GM15510 (cell line): Measurements from ENCODE around the gene TSKS.

Experiments
- POLR2A ChIP-seq: IDR thresholded peaks from 3 replicates; pipeline ENCODE4 v1.6.1; 2011; ENCODE audit warnings: borderline replicate concordance; ENCODE audit not compliant: insufficient read length; ENCODE audit errors: extremely low read depth

The TSKS gene

GRCh38 chr19:49761625-49762311 is 1.3 kb downstream of the TSKS start:
- no peak for TF ChIP-seq POLR2A

DNA sequence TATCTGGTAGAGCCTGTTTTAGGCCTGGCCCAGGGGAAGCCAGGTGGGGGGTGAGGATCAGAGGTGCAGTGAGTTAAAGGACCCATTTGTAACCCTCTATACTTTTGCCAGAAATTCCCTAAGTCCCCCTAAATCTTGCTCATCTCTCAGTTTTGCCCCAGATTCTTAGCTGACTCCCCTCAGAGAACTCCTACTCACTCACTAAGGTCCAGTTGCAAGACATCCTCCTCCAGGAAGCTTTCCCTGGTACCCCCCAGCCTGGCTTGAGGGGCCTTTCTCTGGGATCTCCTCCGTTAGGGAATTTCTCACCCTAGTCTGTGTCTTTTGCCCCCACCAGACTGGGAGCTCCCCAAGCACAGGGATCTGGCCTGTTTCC is 1.9 kb downstream of the TSKS start:
- no peak for TF ChIP-seq POLR2A

DNA sequence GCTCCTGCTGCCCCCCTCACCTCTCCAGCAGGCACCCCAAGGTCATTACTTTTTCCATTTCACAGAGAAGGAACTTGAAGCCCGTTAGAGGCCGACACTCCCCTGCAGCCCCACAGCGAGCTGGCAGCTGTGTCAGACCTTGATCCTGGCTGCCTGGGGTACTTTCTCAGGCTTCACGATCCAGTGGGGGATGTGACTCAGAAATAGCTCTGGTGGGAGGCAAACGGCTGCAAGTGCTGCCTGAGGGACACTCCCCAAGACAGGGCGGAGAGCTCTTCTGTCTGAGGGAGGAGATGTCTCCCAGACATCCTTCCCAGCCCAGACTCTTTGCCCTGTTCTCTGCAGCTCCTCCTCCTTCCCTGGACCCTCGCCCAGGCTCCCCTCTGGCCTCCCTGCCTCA is 4.8 kb downstream of the TSKS start:
- no peak for TF ChIP-seq POLR2A

GRCh38 chr19:49755956-49756355 is 7.2 kb downstream of the TSKS start:
- TF ChIP-seq POLR2A = no peak

- TF ChIP-seq POLR2A = no peak
Measured at GRCh38 chr19:49752701-49753100, 10.4 kb downstream of the TSKS start.

- TF ChIP-seq POLR2A = no peak
Measured at GRCh38 chr19:49749771-49750170, 13.3 kb downstream of the TSKS start.

DNA sequence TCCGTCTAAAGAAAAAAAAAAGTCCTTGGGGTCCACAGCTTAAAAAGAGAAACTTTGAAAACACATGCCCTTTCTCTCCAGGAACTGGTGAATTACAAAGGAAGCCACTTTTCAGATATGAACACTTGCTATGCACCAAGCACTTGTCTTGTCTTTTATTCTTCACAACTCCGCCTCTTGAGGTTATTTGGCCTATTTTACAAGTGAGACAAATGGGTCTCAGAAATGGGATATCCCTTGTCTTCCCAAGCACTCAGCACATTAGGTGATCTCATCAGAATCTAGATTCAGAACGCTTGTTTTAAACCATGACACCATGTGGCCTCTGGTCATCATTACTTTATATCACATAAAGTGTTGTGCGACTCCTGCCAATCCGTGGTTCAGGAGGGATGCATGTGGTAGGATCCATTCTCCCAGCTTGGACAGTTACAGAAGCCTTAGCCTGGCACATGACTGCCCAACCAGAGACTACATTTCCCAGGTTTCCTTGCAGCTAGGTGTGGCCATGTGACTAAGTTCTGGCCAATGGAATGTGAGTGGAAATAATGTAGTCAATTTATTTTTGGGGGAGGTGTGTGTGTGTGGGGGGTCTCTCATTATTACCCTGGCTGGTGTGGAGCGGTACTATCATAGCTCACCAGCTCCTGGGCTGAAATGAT is 13.9 kb downstream of the TSKS start:
- no peak for TF ChIP-seq POLR2A

DNA sequence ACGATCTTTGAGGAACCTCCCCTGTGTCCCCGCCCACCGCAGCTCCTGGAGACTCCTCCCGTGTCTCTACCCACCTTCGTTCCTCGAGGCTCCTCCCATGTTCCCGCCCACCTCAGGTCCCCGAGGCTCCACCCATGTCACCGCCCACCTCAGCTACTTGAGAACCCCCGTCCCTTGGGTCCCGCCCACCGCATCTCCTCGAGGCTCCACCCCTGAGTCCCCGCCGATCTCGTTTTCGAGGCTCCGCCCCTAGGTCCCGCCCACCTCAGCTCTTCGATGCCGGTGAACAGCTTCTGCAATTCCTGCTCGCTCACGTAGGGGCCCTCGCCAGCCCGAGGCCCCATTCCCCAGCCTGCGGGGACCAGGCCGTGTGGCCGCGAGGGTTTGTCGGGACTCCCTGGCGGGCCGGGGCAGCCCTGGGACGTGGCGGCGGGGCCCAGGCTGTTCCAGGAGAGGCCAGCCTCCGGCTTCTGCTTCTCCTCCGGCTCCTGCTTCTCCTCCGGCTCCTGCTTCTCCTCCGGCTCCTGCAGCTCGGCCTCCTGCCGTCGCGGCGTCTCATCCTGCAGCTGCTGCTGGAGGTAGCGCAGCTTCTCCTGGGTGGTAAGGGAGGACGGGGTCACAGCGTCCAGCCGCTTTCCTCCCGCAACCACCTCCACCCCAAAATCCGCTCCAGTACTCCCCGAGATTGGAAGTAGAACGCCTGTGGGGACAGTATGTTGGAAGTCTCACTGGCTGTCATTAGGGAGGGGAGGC is 16.7 kb downstream of the TSKS start:
- TF ChIP-seq POLR2A = no peak

GRCh38 chr19:49744946-49745381 is 18.1 kb downstream of the TSKS start:
- TF ChIP-seq POLR2A = no peak

GRCh38 chr19:49741210-49741844 is 21.8 kb downstream of the TSKS start:
- TF ChIP-seq POLR2A = no peak

- no peak for TF ChIP-seq POLR2A
Measured at GRCh38 chr19:49739933-49740332, 23.2 kb downstream of the TSKS start.

DNA sequence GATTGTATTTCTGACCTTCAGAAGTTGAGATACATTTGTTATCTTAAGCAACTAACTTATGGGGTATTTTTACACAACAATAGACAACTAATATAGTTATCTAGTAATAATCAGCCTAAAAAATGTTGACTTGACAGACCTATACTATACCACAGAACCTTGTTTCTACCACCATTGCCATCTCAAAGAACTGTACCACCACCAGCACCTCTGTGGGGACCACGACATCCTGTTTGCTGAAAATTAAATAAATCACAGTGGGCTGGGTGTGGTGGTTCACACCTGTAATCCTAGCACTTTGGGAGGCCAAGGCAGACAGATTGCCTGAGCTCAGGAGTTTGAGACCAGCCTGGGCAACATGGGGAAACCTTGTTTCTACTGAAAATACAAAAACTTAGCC is 24.0 kb downstream of the TSKS start:
- TF ChIP-seq POLR2A = no peak

DNA sequence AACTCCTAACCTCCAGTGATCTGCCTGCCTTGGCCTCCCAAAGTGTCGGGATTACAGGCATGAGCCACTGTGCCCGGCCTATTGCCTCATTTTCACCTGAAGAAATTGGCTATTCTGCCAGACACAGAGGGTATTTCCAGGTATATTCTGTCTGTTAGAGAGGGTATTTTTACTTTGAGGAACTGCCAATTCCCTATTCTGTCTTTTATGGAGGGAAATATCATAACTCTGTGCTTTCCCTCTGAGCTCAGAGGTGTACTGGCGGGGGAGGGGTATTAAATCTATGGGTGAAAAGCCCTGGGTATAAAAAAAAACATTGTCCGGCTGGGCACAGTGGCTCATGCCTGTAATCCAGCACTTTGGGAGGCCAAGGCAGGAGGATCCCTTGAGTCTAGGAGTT is 24.8 kb downstream of the TSKS start:
- no peak for TF ChIP-seq POLR2A

GRCh38 chr19:49730166-49730565 is 32.9 kb downstream of the TSKS start:
- TF ChIP-seq POLR2A = no peak
